Islet precursor cell (in vitro differentiated cells): ENCODE measurements around the gene TMEM185A.
"Not testable (repeated sequence)": the region's sequence is repeated elsewhere in the genome, so short reads cannot be mapped to it uniquely, and the experiment has no call there.

Source experiments
- DNase-seq: peaks from one replicate; pipeline ENCODE4 v3.0.0-alpha.2; 2018

TMEM185A gene

GRCh38 chrX:149550454-149550853, 81.1 kb downstream of the TMEM185A start:
- not testable (repeated sequence) for DNase-seq

GRCh38 chrX:149549701-149550100, 81.9 kb downstream of the TMEM185A start, which contains the start of gene HSFX3:
HSFX3 (minus strand) TSS chrX:149549924; CDS start chrX:149549852, 72 bp downstream.
- DNase-seq = not testable (repeated sequence)

- DNase-seq = not testable (repeated sequence)
Observed at GRCh38 chrX:149547782-149548181, 83.8 kb downstream of the TMEM185A start.

- DNase-seq = not testable (repeated sequence)
Observed at GRCh38 chrX:149546962-149547361, 84.6 kb downstream of the TMEM185A start.
